C4-2B (cell line): ENCODE results near the gene TUBA4B.

Source experiments
- CTCF ChIP-seq: fragments of 450-650 bp; conservative IDR thresholded peaks from 2 replicates; pipeline ENCODE4 v1.5.1; 2017; ENCODE audit warnings: mild to moderate bottlenecking
- ZFX ChIP-seq: fragments of 450-650 bp; IDR thresholded peaks from 2 replicates; pipeline ENCODE4 v1.6.1; 2017

- TF ChIP-seq CTCF (no peak), ZFX (no peak)
Observed at GRCh38 chr2:219268294-219268693, 15.3 kb downstream of the TUBA4B start.
